Thyroid gland (tissue), 4 donors: ENCODE measurements around the gene TSFM. TPM values are rescaled to one million over a fixed set of nuclear protein-coding genes. Genes with fewer than 3 reads are reported as not detected.
A peak's percentile ranks its signal among the peaks of the same experiment; 100 is the strongest.

Source experiments
- DNase-seq, 2 donors: peaks; one replicate each; pipeline ENCODE4 v3.0.0-alpha.2; 2019
- H3K27ac ChIP-seq, 3 donors: fragments of 200-600 bp; sonication (generic); 1 replicate in 2 of 3; 2 replicates in 1 of 3; pipeline ENCODE4 v1.5.1; 2016 to 2019; ENCODE audit warnings: mild to moderate bottlenecking in 1 of 3, moderate library complexity in 1 of 3
- H3K27me3 ChIP-seq: fragments of 200-600 bp; sonication (generic); one replicate; pipeline ENCODE4 v1.5.1; 2019
- H3K36me3 ChIP-seq, 2 donors: fragments of 200-600 bp; sonication (generic); one replicate each; pipeline ENCODE4 v1.5.1; 2016 to 2019
- H3K4me1 ChIP-seq, 2 donors: fragments of 200-600 bp; sonication (generic); one replicate each; pipeline ENCODE4 v1.5.1; 2017 to 2019
- H3K4me3 ChIP-seq, 3 donors: fragments of 200-600 bp; sonication (generic); replicated peaks in 1 of 3; 1 replicate in 2 of 3; 2 replicates in 1 of 3; pipeline ENCODE4 v1.5.1; 2016; ENCODE audit warnings: mild to moderate bottlenecking in 1 of 3
- H3K9me3 ChIP-seq: fragments of 200-600 bp; sonication (generic); one replicate; pipeline ENCODE4 v1.5.1; 2017
- POLR2A ChIP-seq, 2 donors: fragments of 450-650 bp; IDR thresholded peaks; one replicate each; pipeline ENCODE4 v1.6.1; 2017; ENCODE audit warnings: antibody characterized with exemption in 2 of 2, mild to moderate bottlenecking in 2 of 2, moderate library complexity in 1 of 2
- WGBS, 2 donors: methylation state at CpG; one replicate each; pipeline ENCODE4 v1.1.5; 2017; 5-methylcytosine and 5-hydroxymethylcytosine counted together
- intact Hi-C: fragments of 100-400 bp; cut with DNase I; formaldehyde crosslinking; loops from one replicate; pipeline ENCODE4 v1.15.1; 2023
- total RNA-seq, 4 donors: library from RNA; depleted of rRNA; stranded (reverse); fragments of >200 nt; gene quantifications; one replicate each; pipeline ENCODE4 v1.2.3, GENCODE V29; 2016
- TF ChIP-seq, protein P1 (sequence below), 6 experiments: fragments of 200-600 bp in 3 of 6; fragments of 450-650 bp in 3 of 6; sonication (generic) in 3 of 6; IDR thresholded peaks; one replicate each; pipeline ENCODE4 v1.5.1; 2016 to 2019; ENCODE audit warnings: antibody characterized with exemption in 6 of 6, mild to moderate bottlenecking in 2 of 6, inconsistent platforms in 1 of 6, moderate library complexity in 1 of 6

The TSFM gene
- total RNA-seq, 4 donors from 2014 or later, result 19.4 to 32.0 (median 25.5) TPM

- Histone ChIP-seq H3K4me1 (peaks cover 11 to 37% of the 10 kb centered on the region in 2 donors), H3K36me3 (peaks cover 0 to 8% of the 10 kb centered on the region in 2 donors), H3K9me3 (no peaks in the 10 kb centered on the region), H3K4me3 (no peak overlapping the region), H3K27me3 (no peaks in the 10 kb centered on the region), H3K27ac (no peak overlapping the region)
- TF ChIP-seq, protein P1, sequence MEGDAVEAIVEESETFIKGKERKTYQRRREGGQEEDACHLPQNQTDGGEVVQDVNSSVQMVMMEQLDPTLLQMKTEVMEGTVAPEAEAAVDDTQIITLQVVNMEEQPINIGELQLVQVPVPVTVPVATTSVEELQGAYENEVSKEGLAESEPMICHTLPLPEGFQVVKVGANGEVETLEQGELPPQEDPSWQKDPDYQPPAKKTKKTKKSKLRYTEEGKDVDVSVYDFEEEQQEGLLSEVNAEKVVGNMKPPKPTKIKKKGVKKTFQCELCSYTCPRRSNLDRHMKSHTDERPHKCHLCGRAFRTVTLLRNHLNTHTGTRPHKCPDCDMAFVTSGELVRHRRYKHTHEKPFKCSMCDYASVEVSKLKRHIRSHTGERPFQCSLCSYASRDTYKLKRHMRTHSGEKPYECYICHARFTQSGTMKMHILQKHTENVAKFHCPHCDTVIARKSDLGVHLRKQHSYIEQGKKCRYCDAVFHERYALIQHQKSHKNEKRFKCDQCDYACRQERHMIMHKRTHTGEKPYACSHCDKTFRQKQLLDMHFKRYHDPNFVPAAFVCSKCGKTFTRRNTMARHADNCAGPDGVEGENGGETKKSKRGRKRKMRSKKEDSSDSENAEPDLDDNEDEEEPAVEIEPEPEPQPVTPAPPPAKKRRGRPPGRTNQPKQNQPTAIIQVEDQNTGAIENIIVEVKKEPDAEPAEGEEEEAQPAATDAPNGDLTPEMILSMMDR (IDR thresholded peaks at IDR 0.05), result no peak
- TF ChIP-seq POLR2A (IDR thresholded peaks at IDR 0.05), result no peak
- intact Hi-C loops, result loop anchor here (5.0 kb wide), 1 partner anchor 116 kb away; no protein-coding TSS in a partner anchor
- DNase-seq, result no peak
- WGBS, 2 donors, result 82 to 83% methylated on average over 2 of the region's 2 CpGs
These were observed 786 bp upstream of the TSFM start for GRCh38 chr12:57781801-57782200.

- peaks cover 11 to 37% of the 10 kb centered on the region in 2 donors for H3K4me1 ChIP-seq
- WGBS, 2 donors, result 27 to 30% methylated on average over 4 of the region's 4 CpGs
- no peak overlapping the region for H3K27ac ChIP-seq
- no peak for TF ChIP-seq POLR2A (IDR thresholded peaks at IDR 0.05)
- TF ChIP-seq, protein P1 (IDR thresholded peaks at IDR 0.05), result no peak
- no peak overlapping the region for H3K4me3 ChIP-seq
- peaks cover 0 to 12% of the 10 kb centered on the region in 2 donors for H3K36me3 ChIP-seq
- intact Hi-C loops, result loop anchor here (5.0 kb wide), 1 partner anchor 115 kb away; no protein-coding TSS in a partner anchor
- no peaks in the 10 kb centered on the region for H3K27me3 ChIP-seq
- no peaks in the 10 kb centered on the region for H3K9me3 ChIP-seq
- DNase-seq, result no peak
These were observed 362 bp upstream of the TSFM start for GRCh38 chr12:57782243-57782607.

DNA sequence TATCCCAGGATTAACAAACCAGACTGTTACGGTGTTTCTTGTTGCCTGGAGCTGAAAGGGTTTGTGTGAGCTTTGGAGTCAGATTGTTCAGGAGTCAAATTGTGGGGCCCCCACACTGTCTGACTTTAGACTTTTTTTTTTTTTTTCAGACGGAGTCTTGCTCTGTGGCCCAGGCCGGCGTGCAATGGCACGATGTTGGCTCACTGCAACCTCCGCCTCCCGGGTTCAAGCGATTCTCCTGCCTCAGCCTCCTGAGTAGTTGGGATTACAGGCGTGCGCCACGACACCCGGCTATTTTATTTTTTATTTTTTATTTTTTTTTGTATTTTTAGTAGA, 847 bp downstream of the TSFM start:
- WGBS, 2 donors, result 82 to 85% methylated on average over 12 of the region's 12 CpGs
- H3K27me3 ChIP-seq, result no peaks in the 10 kb centered on the region
- H3K27ac ChIP-seq, result no peak overlapping the region
- intact Hi-C loops, result loop anchor here (5.0 kb wide), 1 partner anchor 114 kb away; no protein-coding TSS in a partner anchor
- peaks cover 0 to 15% of the 10 kb centered on the region in 2 donors for H3K36me3 ChIP-seq
- peaks cover 11 to 37% of the 10 kb centered on the region in 2 donors for H3K4me1 ChIP-seq
- H3K4me3 ChIP-seq, result peak overlapping the region in 1 of 3 donors; percentile 93
- TF ChIP-seq, protein P1 (IDR thresholded peaks at IDR 0.05), result no peak
- TF ChIP-seq POLR2A (IDR thresholded peaks at IDR 0.05), result no peak
- no peak for DNase-seq
- H3K9me3 ChIP-seq, result no peaks in the 10 kb centered on the region

DNA sequence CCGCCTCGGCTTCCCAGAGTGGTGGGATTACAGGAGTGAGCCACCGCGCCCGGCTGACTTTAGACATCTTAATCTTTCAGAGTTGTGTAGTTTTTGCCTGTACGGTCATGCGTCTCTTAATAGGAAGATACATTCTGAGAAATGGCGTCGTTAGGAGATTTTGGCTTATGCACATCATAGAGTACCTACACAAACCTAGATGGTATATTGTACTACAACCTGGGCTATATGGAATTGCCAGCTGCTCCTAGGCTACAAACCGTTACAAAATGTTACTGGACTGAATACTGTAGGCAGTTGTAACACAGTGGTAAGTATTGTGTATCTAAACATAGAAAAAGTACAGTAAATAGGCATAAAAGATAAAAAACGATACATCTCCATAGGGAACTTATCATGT, 1.3 kb downstream of the TSFM start:
- Histone ChIP-seq H3K4me1 (peaks cover 11 to 34% of the 10 kb centered on the region in 2 donors), H3K36me3 (peaks cover 0 to 15% of the 10 kb centered on the region in 2 donors), H3K27me3 (no peaks in the 10 kb centered on the region), H3K27ac (no peak overlapping the region), H3K9me3 (no peaks in the 10 kb centered on the region), H3K4me3 (no peak overlapping the region)
- intact Hi-C loops, result loop anchor here (5.0 kb wide), 1 partner anchor 113 kb away; no protein-coding TSS in a partner anchor
- DNase-seq, result no peak
- TF ChIP-seq POLR2A (IDR thresholded peaks at IDR 0.05), result no peak
- TF ChIP-seq, protein P1 (IDR thresholded peaks at IDR 0.05), result no peak
- WGBS, 2 donors, result 92 to 95% methylated on average over 11 of the region's 11 CpGs

GRCh38 chr12:57793920-57794319, 11.3 kb downstream of the TSFM start:
- Histone ChIP-seq H3K27me3 (no peaks in the 10 kb centered on the region), H3K27ac (no peak overlapping the region), H3K9me3 (no peaks in the 10 kb centered on the region), H3K4me1 (no peaks in the 10 kb centered on the region), H3K36me3 (peaks cover 34 to 43% of the 10 kb centered on the region in 2 donors), H3K4me3 (no peak overlapping the region)
- no peak for DNase-seq
- 59 to 65% methylated on average over 1 of the region's 1 CpG for WGBS, 2 donors
- intact Hi-C loops, result no loop called here
- TF ChIP-seq POLR2A (IDR thresholded peaks at IDR 0.05), result no peak
- TF ChIP-seq, protein P1 (IDR thresholded peaks at IDR 0.05), result no peak
